GM12801 (cell line): ENCODE measurements around the gene MFSD6.

Source experiments
- TF ChIP-seq, protein P1 (sequence below): IDR thresholded peaks from one replicate; pipeline ENCODE4 v1.5.1; 2011; ENCODE audit warnings: control low read depth; ENCODE audit not compliant: insufficient read length; ENCODE audit errors: extremely low read depth

Gene MFSD6

DNA sequence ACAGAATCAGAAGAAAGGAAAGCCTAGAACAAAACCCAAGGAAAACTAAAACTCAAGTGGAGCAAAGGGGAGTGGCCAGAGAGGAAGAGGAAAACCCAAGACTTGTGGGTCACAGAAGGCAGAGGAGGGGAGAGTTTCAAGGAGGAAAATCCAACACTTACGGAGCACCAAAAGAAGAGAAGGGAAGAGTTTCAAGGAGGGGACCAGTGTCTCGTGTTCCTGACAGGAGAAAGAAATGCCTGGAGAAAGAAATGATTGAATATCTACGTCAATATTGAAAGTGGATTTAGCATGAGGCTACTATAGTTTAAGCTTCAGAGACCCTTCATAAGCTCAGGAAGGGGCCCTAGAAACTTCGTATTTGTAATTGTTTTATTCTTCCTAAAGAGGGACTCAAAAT is 1.4 kb upstream of the MFSD6 start:
- TF ChIP-seq, protein P1, sequence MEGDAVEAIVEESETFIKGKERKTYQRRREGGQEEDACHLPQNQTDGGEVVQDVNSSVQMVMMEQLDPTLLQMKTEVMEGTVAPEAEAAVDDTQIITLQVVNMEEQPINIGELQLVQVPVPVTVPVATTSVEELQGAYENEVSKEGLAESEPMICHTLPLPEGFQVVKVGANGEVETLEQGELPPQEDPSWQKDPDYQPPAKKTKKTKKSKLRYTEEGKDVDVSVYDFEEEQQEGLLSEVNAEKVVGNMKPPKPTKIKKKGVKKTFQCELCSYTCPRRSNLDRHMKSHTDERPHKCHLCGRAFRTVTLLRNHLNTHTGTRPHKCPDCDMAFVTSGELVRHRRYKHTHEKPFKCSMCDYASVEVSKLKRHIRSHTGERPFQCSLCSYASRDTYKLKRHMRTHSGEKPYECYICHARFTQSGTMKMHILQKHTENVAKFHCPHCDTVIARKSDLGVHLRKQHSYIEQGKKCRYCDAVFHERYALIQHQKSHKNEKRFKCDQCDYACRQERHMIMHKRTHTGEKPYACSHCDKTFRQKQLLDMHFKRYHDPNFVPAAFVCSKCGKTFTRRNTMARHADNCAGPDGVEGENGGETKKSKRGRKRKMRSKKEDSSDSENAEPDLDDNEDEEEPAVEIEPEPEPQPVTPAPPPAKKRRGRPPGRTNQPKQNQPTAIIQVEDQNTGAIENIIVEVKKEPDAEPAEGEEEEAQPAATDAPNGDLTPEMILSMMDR = no peak

- TF ChIP-seq, protein P1 = no peak
Measured at GRCh38 chr2:190407246-190407661, 901 bp upstream of the MFSD6 start.

- TF ChIP-seq, protein P1 = no peak
Measured at GRCh38 chr2:190408538-190409271, 550 bp downstream of the MFSD6 start.

DNA sequence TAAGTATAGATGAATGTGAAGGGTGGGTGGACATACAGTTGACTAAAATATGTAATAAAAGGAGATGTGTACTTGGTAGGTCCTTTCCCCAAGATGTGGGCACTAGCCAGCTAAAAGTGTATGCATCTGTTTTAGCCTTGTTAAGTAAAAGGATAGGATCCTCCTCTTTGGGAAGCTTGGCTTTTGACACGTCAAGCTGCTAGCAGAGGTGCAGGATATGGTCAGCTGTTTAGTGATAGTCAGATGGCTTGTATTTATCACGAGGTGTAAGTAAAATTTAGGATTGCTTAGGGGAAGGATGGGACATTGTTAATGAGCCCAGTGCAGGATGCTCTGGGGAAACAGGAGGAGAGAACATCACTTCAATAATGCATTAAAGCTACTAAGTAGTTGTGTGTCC is 1.5 kb downstream of the MFSD6 start:
- TF ChIP-seq, protein P1 = no peak

DNA sequence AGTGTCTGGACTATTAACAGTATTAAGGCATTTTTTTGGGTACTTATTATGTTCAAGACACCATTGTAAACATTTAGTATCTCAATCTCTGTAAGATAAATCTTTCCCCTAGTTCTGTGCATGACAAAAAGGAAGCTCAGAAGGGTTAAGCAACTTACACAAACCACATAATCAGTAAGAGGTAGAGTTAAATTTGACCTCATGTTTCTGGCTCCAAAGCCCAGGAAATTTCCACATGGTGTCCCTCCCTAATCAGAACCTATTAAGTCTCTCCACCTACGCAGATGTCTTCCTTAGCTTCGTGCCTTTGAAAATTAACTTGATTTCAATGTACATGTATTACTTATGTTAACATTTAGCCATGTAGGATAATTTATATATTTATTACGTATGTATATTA is 2.0 kb downstream of the MFSD6 start:
- TF ChIP-seq, protein P1 = no peak

DNA sequence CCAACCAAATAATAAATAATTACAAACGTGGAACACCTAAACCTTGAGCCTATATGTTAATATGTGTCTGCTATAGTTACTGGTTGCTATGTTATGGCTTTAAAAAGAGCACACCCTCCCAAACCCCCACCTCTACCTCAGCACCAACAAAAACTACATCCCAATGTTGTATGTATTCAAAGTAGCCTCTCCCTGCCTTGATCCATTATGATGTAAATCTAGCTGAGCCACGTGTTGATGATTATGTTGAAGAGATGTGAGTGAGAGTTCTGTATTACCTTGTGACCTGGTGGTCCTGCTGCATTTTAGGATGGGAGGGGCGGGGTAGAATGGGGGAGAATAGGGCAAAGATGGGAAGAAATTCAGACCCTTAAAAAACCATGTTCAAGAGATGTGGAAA is 4.8 kb downstream of the MFSD6 start:
- TF ChIP-seq, protein P1 = no peak

DNA sequence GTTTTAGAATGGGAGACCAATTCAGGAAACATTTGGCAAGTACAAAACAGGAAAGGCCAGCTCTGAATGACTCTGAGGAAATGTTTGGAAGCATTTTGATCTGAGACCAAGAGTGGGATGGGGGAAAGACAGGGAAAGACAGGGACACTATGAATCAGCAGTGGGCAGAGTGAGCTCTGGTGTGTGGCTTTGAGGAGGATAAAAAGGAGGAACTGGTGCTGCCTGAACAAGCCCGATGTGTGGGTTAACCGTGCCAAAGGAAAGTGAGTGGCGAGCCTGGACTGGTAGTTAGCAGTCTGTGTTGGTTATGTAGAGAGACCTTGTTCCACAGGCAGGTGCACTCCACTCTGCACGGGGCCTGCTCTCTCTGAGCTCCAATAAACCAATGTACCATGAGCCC is 5.3 kb downstream of the MFSD6 start:
- TF ChIP-seq, protein P1 = no peak
